Effector CD4-positive, alpha-beta T cell (primary cell): Measurements from ENCODE around the gene UROC1.
"Not testable (repeated sequence)": the region's sequence is repeated elsewhere in the genome, so short reads cannot be mapped to it uniquely, and the experiment has no call there.

Source experiments
- DNase-seq: peaks from one replicate; pipeline ENCODE4 v3.0.0-alpha.2; 2020

The UROC1 gene

DNA sequence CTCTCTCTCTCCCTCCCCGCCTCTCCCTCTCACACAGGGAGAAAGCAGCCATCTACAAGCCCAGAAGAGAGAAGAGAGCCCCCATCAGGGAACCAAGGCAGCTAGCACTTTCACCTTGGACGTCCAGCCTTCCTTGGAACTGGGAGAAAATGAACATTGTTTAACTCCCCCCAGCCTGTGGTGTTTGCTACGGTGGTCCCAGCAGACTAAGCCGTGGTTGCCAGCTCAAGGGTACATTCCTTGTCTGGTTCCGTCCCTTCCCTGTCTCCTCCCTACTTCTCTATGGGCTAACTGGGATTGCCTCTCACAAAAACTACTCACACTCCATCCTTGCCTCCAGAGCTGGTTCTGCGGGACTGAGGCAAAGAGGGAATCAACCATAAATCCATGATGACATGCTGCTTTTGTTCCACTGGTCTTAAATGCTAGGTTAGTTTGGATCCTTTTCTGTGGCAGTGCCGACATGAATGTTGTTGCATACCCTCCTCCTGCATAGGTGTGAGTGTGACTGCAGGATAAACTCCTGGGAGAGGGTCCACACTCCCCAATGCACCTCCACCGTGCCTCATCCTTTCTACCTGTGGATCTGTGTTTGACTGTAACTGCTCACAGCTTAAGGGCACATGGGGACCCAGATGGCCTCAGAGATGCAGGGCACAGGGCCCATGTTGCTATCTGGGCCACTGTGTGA, 29.1 kb upstream of the UROC1 start:
- DNase-seq, result no peak

DNA sequence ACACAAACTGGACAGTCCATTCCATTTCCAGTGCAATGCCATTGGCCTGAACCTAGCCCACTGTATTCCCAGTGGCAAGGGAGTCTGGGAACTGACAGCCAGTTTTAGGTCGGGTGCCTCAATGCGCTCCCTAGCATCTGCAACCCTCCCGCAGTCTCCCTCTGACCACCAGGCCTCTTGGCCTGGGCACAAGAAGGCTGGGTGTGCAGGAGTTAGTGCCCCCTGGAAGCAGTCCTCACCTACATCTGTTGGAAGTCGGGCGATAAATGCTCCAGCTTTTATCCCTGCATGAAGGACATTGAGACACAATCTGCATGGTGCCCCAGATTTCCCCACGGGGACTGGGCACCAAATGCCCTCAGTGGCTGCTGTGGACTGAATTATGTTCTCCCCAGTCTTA, 28.4 kb upstream of the UROC1 start:
- no peak for DNase-seq

DNA sequence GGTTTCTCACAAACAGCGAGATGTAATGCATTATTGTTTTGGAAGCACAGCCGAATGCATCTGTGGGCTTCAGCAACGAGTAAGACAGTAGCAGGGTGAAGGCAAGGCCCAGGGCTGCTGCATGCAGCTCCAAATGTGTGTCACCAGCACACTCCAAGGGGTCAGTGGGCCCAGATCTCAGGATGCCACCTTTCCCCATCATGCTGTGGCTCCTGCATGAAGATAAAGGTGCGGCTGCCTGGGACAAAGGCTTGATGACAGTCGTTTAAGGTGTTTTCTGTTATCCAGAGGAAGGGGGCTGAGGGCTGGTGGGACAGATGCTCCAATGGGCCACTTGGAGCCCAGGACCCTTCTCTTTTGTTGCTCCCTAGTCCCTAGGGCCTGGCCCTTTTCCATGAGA, 28.0 kb upstream of the UROC1 start:
- DNase-seq, result no peak

DNA sequence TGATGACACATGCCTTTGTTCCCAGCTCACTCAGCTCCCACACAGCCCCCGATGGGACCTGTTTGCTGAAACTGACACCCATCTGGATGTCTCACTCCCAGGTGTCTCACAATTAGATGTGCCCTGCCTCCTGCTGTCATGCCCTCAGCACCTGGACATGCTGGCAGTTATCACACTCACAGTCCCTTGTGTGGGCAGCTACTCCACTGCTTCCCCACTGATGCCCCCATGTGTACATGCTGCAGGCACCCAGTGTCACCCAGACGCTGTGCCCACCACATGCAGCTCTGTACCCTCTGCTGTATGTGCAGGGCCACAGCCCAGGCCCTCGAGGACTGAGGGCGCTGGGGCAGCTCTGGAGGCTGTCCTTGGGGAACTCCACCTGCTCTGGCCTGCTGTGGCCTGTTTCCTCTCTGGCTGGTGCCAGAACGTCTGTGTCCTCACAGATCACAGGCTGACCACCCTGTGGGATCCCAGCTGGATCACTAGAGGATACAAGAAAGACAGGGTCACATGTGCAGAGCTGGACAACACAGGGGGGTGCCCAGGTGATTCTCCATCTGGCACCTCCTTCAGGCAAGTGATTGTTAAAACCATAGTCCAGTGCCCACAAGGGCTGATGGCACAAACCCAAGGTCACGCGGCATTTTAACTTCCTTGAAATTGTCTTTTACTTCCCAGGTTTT, 27.2 kb upstream of the UROC1 start:
- no peak for DNase-seq

DNA sequence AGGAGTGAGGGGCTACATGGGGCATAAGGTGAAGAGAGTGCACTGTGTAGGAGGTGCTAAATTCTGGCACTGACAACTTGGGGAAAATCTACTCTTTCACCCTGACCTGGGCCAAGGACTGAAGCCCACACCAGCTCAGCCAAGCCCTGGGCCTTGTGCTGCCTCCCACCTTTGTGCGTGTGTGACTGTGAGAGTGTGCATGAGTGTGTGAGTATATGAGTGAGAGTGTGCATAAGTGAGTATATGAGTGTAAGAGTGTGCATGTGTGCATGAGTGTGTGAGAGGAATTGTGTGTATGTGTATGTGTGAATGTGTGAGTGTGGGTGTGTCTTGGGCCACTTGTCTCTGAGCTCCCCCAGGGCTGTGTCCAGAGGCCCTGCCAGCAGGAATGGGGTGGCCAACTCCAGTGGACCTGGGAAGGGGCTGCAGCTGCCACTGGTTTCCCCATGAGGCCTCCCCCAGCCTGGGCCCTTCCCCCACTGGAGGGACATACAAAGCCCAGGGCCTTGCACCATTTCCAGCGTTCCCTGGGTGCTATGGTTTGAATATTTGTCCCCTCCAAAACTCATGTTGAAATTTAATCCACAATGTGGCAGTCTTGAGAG, 26.0 kb upstream of the UROC1 start:
- DNase-seq, result no peak

DNA sequence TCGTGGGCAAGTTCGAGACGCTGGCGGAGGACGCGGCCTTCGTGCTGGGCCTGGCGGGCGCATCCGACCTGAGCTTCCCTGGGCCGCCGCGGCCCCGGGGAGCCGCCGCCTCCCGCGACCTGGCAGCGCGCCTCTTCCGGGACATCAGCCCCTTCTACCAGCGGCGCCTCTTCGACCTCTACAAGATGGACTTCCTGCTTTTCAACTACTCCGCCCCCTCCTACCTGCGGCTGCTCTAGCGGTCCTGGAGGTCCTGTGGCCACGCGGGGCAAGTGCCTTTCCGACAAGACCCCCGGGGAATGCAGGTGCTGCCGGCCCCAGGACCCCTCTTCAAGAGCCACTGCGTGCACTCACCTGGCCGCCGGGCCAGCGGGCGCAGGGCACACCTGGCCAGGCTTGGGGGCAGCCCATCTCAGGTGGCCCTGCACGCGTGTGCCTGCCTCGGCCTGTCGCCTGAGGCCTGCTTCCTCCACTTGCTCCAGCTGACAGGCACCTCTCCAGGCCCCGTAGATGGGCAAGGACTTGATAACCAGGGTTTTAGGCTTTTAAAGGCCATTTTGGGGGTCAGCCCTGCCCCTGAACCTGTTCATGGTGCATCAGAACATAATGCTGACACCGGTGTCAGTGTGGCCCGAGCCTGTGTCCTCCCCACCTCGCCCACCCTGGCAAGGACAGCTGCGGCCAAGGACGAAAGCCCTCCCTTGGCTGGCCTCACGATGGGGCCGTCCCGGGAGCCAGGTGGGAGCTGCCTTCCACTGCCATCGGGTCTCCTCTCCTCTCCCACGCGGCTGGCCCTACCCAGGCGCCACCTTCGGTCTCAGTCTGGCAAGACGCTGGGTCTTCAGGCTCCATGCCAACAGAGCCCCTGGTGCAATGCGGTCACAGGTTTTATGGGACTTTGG, 25.0 kb upstream of the UROC1 start:
- no peak for DNase-seq

DNA sequence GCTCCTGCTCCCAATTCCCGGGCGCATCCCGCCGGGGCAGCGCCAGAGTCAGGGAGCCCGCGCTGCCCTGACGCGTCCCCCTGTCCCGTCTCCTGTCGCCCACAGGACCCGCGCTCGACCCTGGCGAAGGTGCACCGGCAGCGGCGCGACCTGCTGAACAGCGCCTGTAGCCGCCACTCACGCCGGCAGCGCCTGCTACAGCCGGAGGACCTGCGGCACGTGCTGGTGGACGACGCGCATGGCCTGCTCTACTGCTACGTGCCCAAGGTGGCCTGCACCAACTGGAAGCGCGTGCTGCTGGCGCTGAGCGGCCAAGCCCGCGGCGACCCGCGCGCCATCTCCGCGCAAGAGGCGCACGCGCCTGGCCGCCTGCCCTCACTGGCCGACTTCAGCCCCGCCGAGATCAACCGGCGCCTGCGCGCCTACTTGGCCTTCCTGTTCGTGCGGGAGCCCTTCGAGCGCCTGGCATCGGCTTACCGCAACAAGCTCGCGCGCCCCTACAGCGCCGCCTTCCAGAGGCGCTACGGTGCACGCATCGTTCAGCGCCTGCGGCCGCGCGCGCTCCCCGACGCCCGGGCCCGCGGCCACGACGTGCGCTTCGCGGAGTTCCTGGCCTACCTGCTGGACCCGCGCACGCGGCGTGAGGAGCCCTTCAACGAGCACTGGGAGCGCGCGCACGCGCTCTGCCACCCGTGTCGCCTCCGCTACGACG, 24.2 kb upstream of the UROC1 start:
- DNase-seq, result no peak

DNA sequence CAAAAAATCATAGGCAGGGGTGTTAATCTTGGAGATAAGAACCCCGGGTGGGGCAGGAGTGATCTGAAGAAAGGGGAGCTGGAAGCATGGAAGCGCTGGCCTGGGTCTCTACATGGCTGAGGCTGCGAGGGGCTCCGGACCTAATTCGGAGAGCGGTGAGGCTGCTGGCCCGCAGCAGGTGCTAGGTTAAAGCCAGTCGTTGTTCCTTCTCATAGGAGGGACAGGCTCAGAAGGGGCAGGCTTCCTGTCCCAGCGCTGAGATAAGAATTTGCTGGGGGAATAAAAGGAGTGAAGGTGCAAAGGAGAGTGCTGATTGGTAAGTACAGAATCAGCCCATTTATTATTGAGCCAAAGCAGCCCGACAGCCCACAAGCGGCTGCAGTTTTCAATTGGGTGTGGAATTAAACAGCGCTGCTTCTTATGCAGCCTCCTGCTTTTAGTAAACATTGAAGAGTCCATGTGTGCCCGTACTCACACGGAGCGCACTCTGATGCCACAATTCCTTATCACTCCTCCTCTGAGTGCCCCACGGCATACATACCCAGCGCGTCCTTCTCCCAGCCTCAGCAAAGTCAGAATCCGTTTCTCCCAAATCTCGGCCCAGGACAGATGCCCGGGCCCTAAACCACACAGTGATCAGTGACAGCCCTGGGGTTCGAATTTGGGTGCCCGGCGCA, 23.5 kb upstream of the UROC1 start:
- no peak for DNase-seq

DNA sequence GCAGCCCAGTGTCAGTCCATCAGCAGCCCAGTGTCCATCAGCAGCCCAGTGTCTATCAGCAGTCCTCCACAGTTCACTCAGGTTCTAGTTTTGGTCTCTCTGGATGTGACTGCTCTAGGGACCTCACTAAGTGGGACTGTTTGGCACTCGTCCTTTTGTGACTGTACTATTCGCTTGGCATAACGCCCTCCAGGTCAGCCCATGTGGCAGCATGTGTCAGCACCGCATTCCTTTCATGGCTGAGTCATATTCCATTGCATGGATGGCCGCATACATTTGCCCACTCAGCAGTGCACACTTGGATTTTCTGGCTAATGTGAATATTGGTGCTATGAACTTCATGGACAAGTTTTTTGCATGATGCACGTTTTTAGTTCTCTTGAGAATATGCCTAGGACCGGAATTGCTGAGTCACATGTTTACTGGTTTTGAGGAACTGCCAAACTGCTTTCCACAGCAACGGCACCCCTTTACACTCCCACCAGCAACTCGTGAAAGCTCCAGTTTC, 22.8 kb upstream of the UROC1 start:
- DNase-seq, result no peak

DNA sequence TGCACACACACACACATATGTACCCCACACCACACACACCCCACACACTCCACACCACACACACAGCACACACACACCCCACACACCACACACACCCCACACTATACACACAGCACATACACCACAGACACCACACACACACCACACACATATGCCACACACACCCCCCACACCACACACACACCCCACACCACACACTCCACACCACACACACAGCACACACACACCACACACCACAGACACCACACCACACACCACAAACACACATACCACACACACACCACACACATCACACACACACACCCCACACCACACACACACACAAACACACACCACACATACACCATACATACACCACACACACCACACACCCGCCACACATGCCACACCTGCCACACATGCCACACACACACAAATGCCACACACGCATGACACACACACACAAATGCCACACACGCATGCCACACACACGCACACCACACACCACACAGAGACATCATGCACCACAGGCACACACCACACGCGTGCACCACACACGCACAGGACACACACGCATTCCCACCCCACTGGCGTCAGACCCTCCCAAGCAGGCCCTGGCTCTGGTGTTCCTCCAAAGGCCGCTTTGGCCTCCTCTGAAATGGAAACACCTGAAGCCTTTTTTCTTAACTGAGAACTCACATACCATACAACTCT, 22.1 kb upstream of the UROC1 start:
- DNase-seq, result no peak

DNA sequence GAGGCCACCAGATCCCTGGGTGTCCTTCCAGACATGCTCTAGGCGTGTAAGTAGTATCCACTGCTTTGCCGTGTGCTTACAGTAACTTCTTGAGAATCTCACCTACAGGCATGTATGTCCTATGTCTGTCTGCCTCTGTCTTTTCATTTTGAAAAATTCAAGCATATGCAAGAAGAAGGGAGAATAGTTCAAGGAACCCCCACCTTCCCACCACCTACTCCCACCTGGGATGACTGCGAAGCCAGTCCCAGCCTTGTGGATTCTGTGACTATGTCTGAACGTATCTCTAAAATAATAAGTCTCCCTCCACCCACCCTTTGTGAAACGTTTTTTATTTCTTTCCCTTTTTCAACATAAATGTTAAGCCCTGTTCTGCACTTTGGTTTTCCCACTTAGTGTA, 21.4 kb upstream of the UROC1 start:
- DNase-seq, result no peak

DNA sequence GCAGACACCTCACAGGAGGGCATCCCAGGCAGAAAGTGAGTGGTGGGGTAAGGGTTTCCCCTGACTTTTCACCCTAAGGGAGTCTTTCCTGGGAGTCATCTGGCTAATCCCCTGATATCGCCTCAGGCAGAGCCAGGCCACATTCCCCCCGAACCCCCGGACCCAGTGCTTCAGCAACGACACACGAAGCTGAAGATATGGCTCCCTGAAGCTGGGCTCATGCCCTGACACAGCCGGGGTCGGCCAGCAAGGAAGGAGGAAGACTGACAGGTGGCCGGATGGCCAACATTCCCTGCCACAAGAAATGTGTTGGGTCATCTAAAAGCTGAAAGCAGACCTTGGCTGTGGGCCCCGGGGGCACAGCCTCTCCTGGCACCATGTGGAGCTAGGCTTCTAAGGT, 20.7 kb upstream of the UROC1 start:
- DNase-seq, result no peak

DNA sequence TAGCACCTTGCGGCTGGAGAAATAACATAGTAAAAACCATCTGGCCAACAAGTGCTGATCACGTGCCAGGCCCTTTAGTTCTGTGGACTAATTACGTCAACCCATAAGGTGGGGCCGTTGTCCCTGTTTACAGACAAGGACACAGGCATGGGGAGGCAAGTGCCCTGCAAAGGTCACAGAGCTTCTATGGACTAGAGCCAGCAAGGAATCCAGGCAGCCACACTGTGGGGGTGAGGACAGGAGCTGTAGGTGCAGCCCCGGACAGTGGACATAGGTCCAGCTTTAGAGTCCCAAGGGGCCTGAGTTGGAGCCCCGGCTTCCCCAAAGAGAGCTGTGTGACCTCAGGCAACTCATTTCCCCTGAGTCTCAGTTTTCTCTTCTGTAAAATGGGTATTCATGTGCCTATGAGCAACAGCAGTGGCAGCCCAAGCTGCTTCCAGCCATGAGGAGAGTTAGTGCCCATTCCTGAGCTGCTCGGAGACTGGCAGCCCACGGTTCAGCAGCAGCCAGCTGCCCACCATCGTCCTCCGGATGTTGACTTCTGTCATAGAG, 20.2 kb upstream of the UROC1 start:
- no peak for DNase-seq

DNA sequence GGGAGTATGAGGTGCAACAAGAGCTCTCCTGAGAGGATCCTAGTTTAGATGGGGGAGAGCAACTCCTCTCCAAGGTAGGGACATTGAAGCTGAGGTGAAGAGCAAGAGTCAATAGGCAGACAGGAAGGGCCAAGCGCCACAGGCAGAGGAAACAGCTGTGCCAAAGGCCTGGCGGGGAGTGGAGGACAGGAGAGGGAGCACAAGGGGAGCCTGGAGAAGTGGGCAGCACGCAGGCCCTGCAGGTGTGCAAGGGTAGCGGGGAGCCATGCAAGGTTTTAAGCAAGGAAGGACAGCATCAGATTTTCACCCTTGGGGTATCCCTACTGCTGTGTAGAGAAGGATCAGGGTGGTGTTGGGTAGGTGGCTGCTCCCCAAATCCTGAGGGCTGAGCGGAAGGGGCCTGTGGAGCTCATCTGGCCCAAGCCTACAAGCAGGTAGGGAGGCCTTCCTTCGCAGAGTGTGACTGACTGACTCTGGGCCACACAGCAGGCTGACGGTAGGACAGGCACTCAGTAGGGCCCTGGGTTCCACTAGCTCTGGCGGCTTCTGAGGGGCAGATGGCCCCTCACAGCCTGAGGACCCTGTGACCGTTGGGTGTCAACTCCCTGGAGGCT, 19.6 kb upstream of the UROC1 start:
- DNase-seq, result no peak

DNA sequence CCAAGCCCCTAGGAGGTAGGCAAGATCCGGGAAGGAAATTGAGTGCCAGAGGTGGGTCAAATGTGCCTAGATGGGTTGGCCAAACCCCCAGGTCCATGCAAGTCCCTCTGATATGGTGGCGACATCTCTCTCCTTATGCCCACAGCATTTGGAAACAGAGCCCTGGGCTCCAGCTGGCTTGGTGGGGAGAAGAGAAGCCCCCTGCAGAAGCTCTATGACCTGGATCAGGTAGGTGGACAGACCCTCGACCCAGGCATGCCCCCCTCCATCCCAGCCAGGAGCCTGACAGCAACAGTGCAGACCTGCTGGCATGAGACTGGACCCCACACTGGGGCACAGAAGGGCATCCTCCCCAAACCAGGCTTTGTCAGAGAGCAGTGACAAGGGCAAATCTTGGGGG, 18.6 kb upstream of the UROC1 start:
- DNase-seq, result no peak

DNA sequence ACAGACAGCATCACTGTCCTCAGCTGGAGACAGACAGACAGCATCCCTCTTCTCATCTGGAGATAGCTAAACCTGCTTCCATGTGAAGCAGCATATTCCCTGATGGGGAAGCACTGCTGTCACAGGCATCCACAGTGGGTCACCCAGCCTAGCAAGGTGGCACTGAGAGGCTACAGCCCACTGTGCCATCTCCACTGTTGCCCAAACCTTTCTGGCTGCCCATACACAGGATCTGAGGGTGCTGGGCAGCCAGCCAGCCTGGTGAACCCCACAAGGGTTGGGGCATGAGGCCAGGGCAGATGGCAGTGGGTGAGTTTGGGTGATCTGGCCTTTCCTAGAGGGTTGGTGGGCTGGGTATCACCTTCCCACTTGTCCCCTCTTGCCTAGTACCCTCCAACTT, 18.1 kb upstream of the UROC1 start:
- DNase-seq, result no peak

DNA sequence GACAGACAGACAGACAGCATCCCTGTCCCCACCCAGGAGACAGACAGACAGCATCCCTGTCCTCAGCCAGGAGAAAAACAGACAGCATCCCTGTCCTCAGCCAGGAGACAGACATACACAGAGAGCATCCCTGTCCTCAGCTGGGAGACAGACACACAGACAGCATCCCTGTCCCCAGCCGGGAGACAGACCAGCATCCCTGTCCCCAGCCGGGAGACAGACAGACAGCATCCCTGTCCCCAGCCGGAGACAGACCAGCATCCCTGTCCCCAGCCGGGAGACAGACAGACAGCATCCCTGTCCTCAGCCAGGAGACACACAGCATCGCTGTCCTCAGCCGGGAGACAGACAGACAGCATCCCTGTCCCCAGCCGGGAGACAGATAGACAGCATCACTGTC, 17.1 kb upstream of the UROC1 start:
- DNase-seq, result not testable (repeated sequence)

DNA sequence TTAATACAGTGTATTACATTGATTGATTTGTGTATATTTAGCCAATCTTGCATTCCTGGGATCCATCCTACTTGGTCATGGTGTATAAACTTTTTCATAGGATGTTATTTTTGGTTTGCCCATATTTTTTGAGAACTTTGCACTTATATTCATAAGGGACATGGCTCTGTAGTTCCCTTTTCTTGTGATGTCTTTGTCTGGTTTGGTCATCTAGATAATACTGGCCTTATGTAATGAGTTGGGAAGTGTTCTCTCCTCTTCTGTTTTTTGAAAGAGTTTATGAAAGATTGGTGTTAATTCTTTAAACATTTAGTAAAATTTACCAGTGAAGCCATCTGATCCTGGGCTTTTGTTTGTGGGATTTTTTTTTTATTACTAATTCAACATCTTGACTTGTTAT, 15.9 kb upstream of the UROC1 start:
- no peak for DNase-seq

DNA sequence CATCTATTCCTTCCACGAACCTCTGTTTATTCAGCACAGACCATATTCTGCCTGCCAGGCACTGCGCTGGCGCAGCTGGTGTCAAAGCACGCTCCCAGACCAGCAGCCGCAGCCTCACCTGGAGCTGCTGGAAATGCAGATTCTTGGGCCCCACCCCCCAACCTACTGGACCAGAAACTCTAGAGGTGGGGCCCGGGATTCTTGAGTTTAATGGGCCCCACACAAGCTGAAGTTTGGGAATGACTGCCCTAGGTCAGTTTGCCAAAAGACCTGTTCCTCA, 13.4 kb upstream of the UROC1 start:
- DNase-seq, result no peak

DNA sequence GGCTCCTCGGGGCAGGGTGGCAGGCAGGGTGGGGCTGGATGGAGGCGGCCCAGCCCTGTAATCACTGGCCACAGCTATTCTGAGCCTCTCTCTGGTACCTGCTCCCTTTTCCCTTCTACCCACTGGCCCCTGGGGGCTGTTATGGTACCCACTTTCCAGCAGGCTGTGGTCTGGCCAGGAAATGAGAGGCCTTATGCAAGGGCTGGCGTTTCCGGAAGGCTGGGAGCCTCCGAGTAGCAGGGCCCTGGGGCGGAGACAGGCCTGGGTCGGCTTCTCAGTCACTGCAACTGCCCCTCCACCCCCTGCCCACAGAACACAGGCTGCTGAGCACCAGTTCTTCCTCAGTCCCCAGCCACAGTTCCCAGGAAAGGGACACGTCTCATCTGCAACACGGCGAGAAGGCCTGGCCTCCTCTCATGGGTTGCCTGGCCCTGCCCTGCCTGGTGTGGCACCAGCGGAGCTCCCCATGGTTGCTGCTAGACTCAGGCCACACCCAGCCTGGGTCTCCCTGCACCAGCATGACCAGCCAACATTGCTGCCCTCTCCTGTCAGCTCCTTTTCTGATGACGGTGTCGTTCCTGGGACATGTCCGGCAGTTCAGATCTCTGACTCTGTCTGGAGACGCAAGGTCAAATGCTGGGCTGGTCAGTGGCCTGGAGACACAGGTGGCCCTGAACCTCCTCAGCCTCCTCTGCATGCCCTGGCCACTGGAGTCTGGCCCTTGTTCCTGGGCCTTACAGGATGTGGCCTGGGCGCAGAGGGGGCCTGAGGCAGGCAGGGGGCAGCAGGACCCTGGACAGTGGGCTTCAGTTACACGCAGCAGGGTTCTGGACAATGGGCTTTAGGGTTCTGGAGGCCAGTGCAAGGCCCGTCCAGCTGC, 12.8 kb upstream of the UROC1 start:
- no peak for DNase-seq
